Renal pelvis (tissue), 12 donors: ENCODE measurements around the gene ZNF534. TPM values are rescaled to one million over a fixed set of nuclear protein-coding genes. Genes with fewer than 3 reads are reported as not detected.
"Not testable (repeated sequence)": the region's sequence is repeated elsewhere in the genome, so short reads cannot be mapped to it uniquely, and the experiment has no call there.

Experiments used
- DNase-seq: peaks from one replicate; pipeline ENCODE4 v3.0.0-alpha.2; 2013
- long read RNA-seq, 16 experiments: transcript quantifications; one replicate each; lab custom pipeline, GENCODE V29; 2026
- polyA plus RNA-seq, 3 donors: library from polyadenylated mRNA; unstranded; fragments of 120-200 nt; gene quantifications; one replicate each; pipeline ENCODE4 v1.2.1, GENCODE V29; 2013; ENCODE audit not compliant: insufficient read length in 3 of 3

The ZNF534 gene
- polyA plus RNA-seq: 1 to 10 TPM in 1 of 3 donors, under 1 TPM in 2; 0.27 to 1.2 (median 0.43) TPM
- long read RNA-seq, donor 1: 0 reads
- long read RNA-seq, donor 2: 0 reads
- long read RNA-seq, donor 3: 0 reads
- long read RNA-seq, donor 4: 0 reads
- long read RNA-seq, donor 5: 0 reads
- long read RNA-seq, donor 6: 0 reads
- long read RNA-seq, donor 7: 0 reads
- long read RNA-seq, donor 8: 0 reads
- long read RNA-seq, donor 9: 0 reads
- long read RNA-seq, donor 10: 0 reads
- long read RNA-seq, donor 11: 0 reads
- long read RNA-seq, donor 12: 0 reads
- long read RNA-seq, donor 13: 0 reads
- long read RNA-seq, donor 14: 0 reads
- long read RNA-seq, donor 15: 0 reads
- long read RNA-seq, donor 16: 0 reads

DNA sequence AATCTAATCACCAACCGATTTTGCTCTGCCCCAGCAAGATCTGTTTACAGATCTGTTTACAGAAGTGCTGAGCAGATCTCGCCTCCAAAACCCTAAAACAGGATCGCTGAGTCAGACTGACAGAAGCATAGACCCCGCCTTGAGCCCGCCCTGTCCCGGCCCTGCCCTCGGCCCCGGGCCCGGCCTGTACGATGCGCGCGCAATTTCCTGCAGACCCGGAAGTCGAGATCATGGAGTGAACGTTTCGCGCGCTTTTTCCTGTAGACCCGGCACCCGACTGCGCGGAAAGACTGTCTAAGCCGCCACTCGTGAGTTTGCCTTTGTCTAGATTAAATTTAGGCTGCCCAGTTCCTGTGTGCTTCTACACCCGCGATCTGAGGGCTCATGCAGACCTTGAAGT is at the start of gene ZNF534:
Gene ZNF534 (plus strand): TSS at position 212 of the 400 bp plus-strand sequence. CDS start 2,327 bp downstream, outside the sequence.
- DNase-seq: no peak

DNA sequence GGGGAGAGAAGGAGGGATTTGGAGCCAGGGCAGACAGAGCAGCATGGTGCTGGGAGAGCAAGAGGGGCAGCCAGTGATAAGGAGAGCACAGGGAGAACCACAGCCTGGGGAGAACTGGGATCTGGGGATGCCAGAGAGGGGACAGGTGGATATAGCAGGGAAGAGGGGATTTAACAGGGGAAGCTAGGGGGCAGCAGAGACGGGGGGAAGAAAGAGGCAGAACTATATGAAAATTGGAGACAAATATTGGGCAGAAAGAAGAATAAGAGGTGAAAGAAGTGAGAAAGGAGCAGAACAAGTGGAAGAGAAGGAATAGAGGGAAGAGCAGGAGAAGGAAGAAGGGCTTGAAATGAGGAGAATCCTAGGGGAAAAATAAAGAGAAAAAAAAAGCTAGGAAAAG is 37.8 kb upstream of the ZNF534 start:
- no peak for DNase-seq

DNA sequence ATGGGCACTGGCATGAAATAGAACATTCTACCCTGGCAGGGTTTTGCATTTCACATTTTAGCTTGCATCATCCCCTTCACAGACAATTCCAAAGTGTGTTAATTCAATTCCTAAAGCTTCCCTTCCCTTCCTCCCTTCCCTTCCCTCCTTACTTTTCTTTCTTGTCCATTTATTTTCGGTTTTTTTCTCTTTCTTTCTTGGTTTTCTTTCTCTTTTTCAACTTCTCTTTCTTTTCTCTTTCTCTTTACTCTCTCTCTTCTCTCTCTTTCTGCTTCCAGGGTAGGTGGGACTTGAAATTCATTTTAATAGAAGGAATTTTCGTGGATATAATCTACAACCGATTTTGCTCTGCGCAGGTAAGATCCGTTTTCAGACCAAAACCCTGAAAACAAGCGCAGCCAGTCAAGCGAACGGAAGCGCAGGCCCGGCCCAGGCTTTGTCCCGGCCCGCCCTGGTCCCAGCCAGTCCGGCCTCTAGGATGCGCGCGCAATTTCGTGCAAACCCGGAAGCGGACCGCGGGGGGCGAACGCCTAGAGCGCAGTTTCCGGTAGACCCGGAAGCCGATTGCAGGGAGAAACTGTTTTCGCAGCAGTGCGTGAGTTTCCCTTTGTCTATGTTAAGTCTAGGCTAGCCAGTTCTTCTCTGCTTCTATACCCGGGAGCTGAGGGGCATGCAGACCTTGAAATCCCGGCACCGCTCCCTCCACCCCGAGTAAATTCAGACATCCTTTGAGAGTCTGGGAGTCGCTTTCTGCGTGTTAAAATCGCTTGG is 31.5 kb upstream of the ZNF534 start, which contains the start of gene ZNF528:
Gene ZNF528 (plus strand): TSS at position 540 of the 771 bp plus-strand sequence. CDS start 4,165 bp downstream, outside the sequence.
- peak; percentile 96 for DNase-seq

DNA sequence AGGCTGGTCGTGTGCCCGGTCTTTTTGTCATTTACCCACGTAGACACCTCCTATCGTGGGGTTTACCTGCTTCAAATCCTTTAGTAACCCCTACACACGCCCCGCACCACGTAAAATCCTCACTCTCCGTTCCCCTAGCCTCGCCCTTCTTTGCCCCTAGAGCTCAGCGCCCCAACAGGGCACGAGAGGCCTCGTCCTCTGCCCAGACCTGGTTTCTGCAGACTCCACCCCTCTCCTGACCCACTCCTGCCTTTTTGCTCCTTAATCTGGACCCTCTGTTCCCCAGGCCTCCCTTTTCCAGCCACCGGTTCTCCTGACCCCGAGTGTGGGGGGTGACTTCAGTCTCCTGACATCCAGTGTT is 30.9 kb upstream of the ZNF534 start:
- DNase-seq: peak; percentile 3

DNA sequence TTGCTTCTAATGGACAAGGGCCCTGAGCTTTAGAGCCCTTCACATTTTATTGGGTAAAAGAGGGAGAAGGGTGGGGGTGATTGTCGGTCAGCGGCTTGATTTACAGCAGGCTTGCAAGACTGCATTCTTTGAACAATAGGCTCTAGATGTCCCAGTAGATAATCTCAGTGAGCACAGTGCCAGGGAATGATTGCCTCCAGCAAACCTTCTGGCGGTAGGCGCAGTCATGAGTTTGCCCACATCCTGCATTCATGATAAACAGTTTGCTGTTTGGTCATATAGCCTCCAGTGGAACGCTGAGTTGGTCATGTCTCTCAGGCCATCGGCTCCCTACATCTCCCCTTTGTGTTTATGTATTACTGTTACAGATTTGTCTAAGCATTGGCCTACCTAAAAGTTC is 18.7 kb upstream of the ZNF534 start:
- no peak for DNase-seq

DNA sequence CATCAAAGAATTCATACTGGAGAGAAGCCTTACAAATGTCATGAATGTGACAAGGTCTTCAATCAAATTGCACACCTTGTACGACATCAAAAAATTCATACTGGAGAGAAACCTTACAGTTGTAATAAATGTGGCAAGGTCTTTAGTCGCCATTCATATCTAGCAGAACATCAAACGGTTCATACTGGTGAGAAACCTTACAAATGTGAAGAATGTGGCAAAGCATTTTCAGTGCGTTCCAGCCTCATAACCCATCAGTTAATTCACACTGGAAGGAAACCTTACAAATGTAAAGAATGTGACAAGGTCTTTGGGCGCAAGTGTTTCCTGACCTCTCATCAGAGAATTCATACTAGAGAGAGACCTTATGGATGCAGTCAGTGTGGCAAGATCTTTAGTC is 13.2 kb upstream of the ZNF534 start:
- DNase-seq: no peak

DNA sequence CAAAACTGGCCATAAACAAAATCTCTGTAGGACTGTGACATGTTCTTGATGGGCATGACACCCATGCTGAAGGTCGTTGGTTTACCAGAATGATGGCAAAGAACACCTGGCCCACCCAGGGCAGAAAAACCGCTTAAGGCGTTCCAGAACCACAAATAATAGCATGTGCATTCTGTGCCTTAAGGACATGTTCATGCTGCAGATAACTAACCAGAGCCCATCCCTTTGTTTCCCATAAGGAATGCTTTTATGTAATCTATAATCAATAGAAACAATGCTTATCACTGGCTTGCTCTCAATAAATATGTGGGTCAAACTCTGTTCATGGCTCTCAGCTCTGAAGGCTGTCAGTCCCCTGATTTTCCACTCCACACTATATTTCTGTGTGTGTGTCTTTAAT is 13.2 kb downstream of the ZNF534 start:
- DNase-seq: no peak

DNA sequence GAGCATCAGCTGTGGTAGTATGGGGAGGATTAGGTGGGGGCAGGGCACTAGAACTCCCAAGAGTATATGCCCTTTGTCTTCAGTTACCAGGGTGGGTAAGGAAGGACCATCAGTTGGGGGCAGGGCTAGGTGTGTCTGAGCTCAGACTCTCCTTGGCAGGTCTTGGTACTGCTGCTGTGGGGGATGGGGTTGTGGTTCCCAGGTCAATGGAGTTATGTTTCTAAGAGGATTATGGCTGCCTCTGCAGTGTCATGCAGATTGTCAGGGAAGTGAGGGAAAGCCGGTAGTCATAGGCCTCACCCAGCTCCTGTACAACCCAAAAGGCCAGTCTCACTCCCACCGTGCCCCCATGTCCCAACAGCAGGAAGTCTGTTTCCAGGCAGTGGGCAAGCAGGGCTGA is 15.6 kb downstream of the ZNF534 start:
- no peak for DNase-seq

DNA sequence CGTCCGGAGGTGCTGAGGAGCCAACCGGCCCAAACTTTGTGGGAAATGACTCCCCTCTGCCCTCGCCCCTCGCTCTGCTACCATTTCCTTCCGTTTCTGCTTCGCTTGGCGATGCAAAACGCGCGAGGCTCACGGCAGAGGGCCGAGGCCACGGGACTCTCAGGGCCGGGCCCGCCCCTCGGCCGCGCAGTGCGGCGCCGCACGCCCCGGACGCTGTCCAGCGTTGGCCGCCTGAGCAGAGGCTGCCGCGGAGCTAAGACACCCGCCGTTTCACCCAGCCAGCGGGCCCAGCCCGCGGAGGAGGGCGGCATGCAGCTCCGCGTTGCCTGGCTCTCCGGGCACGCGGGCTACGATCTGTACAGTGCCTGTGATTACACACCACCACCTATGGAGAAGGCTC is 22.3 kb downstream of the ZNF534 start:
- DNase-seq: no peak

DNA sequence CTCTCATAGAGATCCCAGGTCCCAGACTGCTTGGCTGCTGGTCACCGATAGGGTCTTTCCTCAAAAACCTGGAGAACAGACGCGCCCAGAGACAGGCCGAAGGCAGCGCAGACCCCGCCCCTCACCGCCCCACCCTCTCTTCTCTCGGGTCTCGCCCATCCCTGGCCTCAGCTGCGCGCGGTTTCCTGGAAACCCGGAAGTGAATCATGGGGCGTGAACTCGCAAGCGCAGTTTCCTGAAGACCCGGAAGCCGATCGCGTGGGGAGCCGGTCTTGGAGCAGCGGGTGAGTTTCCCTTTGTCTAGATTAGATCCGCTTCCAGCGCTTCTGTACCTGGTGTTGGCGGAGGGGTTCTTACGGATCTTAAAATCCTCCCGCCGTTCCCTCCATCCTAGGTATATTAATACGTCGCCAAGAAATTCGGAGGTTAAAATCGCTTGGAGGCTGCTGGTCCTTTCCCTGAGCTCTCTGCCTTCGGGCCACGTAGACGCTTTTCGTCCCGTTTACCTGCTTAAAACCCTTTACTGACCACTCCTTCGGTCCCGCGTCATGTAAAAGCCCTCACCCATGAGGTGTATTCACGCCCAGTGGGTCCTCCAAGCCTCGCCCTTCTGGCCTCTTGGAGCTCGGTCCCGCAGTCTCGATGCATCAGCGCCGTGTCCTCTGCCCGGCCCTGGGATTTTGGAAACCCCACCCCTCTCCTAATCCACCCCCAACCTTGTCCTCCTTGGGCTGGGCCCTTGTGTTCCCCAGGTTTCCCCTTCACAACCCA is 24.6 kb downstream of the ZNF534 start, which contains the start of gene ZNF578:
Gene ZNF578 (plus strand): TSS at position 230 of the 771 bp plus-strand sequence. CDS start 48,293 bp downstream, outside the sequence.
- peak; percentile 92 for DNase-seq

DNA sequence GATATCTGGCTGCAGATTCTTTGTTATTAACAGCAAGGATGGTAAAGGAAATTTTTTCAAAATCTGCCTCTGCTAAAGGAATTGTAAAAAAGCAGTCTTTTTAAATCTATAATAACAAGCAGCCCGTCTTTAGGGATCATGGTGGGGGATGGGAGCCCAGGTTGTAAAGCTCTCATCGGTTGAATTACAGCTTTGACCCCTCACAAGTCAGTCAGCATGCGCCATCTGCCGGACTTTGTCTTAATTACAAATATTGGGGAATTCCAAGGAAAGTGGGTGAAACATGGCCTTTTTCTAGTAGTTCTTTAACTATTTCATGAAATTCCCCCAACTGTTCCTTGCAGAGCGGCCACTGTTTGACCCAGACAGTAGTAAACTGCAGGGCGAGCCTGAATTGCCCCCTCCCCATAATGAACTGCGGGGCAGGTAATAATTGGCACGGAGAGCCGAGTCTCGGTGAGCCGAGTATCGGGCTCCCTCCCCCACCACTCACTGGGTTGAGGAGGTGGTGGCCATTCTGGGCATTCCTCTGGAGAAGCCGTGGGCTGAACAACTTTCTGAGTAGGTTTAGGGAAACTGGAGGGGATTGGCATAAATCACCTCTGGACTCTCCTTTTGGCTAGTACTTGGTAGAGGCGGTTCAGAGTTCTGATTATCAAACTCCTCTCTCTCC is 36.0 kb downstream of the ZNF534 start:
- DNase-seq: no peak

DNA sequence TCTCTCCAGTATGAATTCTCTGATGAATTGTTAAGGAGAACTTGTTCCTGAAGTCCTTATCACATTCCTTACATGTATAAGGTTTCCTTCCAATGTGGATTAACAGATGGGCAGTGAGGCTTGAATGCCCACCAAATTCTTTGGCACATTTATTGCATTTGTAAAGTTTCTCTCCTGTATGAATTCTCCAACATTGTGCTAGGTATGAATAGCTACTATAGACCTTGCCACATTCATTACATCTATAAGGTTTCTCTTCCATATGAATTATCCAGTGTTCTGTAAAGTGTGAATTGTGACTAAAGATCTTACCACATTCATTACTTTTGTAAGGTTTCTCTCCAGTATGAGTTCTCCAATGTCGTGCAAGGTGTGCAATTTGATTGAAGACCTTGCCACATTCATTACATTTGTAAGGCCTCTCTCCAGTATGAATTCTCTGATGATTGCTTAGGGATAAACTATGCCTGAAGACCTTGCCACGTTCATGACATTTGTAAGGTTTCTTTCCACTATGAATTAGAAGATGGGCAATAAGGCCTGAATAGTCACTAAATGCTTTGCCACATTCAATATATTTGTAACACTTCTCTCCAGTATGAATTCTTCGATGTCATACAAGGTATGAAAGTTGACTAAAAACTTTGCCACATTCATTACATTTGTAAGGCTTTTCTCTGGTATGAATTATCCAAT is 44.9 kb downstream of the ZNF534 start:
- no peak for DNase-seq

DNA sequence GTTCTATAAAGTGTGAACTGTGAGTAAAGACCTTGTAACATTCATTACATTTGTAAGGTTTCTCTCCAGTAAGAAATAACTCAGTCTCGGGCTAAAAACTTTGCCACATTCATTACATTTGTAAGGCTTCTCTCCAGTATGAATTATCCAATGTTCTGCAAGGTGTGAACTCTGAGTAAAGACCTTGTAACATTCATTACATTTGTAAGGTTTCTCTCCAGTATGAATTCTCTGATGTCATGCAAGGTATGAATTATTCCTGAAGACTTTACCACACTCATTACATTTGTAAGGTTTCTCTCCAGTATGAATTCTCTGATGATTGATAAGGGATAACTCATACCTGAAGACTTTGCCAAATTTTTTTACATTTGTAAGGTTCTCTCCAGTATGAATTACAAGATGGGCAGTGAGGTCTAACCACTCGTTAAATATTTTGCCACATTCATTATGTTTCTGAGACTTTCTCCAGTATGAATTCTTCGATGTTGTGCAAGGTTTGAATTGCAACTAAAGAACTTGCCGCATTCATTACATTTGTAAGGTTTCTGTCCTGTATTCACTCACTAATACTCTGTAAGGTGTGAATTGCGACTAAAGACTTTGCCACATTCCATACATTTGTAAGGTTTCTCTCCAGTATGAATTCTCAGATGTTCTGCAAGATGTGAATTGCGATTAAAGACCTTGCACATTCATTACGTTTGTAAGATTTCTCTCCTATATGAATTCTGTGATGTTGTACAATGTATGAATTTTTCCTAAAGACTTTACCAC is 45.6 kb downstream of the ZNF534 start:
- DNase-seq: no peak

DNA sequence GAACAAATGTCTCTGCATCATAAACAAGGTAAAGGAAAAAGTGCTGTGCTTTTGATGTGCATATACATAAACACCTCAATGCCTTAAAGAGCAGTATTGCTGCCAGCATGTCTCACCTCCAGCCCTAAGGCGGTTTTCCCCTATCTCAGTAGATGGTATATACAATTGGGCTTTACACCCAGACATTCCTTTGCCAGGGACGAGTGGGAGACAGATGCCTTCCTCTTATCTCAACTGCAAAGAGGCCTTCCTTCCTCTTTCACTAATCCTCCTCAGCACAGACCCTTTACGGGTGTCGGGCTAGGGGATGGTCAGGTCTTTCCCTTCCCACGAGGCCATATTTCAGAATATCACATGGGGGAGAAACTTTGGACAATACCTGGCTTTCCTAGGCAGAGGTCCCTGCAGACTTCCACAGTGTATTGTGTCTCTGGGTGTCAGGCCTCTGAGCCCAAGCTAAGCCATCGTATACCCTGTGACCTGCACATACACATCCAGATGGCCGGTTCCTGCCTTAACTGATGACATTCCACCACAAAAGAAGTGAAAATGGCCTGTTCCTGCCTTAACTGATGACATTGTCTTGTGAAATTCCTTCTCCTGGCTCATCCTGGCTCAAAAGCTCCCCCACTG is 55.3 kb downstream of the ZNF534 start:
- DNase-seq: not testable (repeated sequence)

DNA sequence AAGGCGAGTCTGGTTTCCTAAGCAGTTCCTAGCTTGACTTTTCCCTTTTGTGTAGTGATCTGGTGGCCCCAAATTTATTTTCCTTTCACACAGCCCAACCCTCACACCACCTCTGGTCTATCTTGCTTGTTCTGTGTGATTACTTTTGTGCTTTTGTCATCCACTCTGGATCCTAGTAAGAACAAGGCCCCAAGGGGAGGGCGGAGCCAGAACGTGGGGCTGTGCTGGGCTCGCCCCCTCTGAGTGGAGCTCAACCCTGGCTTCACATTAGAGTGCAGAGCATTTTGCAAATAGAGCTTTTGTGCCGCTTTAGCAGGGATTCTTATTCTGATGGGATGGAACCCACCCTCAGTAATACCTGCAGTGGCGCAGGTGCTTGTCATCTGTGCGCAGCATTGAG is 56.1 kb downstream of the ZNF534 start:
- not testable (repeated sequence) for DNase-seq

DNA sequence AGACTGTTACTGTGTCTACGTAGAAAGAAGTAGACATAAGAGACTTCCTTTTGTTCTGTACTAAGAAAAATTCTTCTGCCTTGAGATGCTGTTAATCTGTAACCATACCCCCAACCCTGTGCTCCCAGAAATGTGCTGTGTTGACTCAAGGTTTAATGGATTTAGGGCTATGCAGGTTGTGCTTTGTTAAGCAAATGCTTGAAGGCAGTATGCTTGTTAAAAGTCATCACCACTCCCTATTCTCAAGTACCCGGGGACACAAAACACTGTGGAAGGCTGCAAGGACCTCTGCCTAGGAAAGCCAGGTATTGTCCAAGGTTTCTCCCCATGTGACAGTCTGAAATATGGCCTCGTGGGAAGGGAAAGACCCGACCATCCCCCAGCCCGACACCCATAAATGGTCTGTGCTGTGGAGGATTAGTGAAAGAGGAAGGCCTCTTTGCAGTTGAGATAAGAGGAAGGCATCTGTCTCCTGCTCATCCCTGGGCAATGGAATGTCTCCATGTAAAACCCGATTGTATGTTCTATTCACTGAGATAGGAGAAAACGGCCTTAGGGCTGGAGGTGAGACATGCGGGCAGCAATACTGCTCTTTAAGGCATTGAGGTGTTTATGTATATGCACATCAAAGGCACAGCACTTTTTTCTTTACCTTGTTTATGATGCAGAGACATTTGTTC is 56.8 kb downstream of the ZNF534 start:
- DNase-seq: not testable (repeated sequence)

DNA sequence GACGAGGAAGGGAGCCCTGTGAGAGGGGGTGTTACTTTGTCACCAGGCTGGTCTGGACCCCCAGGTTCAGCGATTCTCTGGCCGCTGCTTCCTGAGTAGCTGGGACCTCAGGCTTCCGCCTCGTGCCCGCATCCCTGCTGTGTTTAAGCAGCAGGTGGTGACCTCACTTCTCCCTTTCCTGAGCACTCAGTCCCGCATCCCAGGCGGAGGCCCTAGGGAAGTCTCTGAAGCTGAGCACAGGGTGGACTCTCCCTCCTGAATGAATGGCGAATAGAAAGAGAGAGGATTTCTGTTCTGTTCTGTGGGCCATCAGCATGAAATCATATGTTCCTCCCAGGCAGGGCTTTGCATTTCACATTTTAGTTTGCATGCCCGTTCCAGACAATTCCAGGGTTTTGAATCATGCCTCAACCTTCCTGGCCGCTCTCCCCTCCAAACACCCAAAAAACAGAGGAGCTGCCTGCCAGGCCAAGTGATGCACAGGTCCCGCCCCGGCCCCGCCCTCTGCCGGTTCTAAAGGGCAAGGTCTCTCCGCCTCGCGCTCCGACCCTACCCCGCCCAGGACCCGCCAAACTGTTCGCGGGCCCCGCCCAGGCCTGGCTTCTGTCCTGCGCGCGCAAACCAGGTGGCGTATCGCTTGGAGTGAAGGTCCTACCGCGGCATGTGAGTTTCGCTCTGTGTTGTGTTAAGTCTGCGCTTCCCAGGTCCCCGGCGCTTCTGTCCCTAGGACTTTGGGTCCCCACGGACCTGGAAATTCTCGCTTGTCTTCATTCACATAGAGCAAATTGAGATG is 63.4 kb downstream of the ZNF534 start:
- peak; percentile 37 for DNase-seq

DNA sequence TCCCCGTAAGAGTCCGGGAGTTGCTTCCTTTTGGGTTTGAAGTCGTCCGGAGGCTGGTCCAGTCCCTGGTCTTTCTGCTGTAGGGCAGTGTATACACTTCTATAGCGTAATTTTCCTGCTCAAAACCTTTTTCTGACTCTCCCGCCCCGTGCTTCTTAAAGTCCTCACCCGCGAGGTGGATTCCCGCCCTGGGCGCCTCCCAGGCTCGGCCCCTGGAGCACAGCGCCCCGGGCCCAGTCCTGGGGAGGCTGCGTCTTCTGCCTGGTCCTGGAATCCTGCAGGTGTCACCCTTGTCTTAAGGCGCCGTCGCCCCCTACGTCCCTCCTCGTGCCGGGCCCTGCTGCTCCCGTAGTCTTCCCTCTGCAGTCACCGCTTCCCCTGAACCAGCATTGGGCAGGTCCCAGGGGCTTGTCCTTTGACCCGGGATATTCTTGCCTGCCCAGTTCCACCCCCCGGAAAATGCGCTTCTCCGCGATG is 64.1 kb downstream of the ZNF534 start:
- DNase-seq: peak; percentile 20
